HEK293 (cell line): ENCODE measurements around the gene PRSS8.
A peak's percentile ranks its signal among the peaks of the same experiment; 100 is the strongest.

Experiments used
- CTCF ChIA-PET: fragments of 350-600 bp; formaldehyde crosslinking; extraction: SDS; loops from one replicate; lab custom pipeline; 2021; ENCODE audit warnings: antibody characterized with exemption; lab: Yijun Ruan, JAX
- POLR2A ChIA-PET: fragments of 300-600 bp; formaldehyde crosslinking; extraction: SDS; loops from one replicate; lab custom pipeline; 2020; ENCODE audit warnings: antibody characterized with exemption, inconsistent platforms; lab: Yijun Ruan, JAX
- H3K27ac ChIP-seq: fragments of 200-500 bp; sonication (Bioruptor generic); 2 replicates; pipeline ENCODE4 v1.5.1; 2014; ENCODE audit warnings: low read depth, low read length, control low read depth, inconsistent platforms; ENCODE audit errors: extremely low read depth
- H3K36me3 ChIP-seq, 2 experiments: fragments of 200-500 bp in 1 of 2; sonication (Bioruptor generic) in 1 of 2; 1 replicate in 1 of 2; 2 replicates in 1 of 2; pipeline ENCODE4 v1.5.1; 2014 to 2017; ENCODE audit warnings: inconsistent platforms in 2 of 2, low read length in 2 of 2; ENCODE audit not compliant: control insufficient read depth in 2 of 2, insufficient read depth in 1 of 2
- H3K4me1 ChIP-seq: fragments of 200-500 bp; sonication (Bioruptor generic); 2 replicates; pipeline ENCODE4 v1.5.1; 2014; ENCODE audit warnings: mild to moderate bottlenecking, low read length, inconsistent platforms; ENCODE audit not compliant: control insufficient read depth, insufficient read depth
- H3K4me3 ChIP-seq: 2 replicates; pipeline ENCODE4 v1.5.1; 2011; ENCODE audit warnings: low read depth, mild to moderate bottlenecking, control low read depth, low read length, moderate library complexity
- H3K9me3 ChIP-seq: fragments of 200-500 bp; sonication (Bioruptor generic); 2 replicates; pipeline ENCODE4 v1.5.1; 2014; ENCODE audit warnings: low read depth, low read length, inconsistent platforms; ENCODE audit not compliant: control insufficient read depth, insufficient read depth
- BCL11B ChIP-seq: fragments of 450-650 bp; formaldehyde crosslinking; IDR thresholded peaks from 2 replicates; pipeline ENCODE4 v1.5.1; 2016; ENCODE audit warnings: low read depth, missing biosample characterization, missing genetic modification characterization
- EGR2 ChIP-seq: fragments of 450-650 bp; formaldehyde crosslinking; IDR thresholded peaks from 2 replicates; pipeline ENCODE4 v1.5.1; 2016; ENCODE audit warnings: low read depth, missing biosample characterization, missing genetic modification characterization
- HOXC10 ChIP-seq: sonication (generic); formaldehyde crosslinking; IDR thresholded peaks from 2 replicates; pipeline ENCODE4 v1.8.1; 2023; ENCODE audit warnings: mild to moderate bottlenecking, missing genetic modification reagents
- INSM2 ChIP-seq: fragments of 450-650 bp; formaldehyde crosslinking; IDR thresholded peaks from 2 replicates; pipeline ENCODE4 v1.5.1; 2016; ENCODE audit warnings: missing biosample characterization, missing genetic modification characterization
- KLF1 ChIP-seq: fragments of 450-650 bp; formaldehyde crosslinking; IDR thresholded peaks from 2 replicates; pipeline ENCODE4 v1.5.1; 2016; ENCODE audit warnings: missing biosample characterization, missing genetic modification characterization
- REPIN1 ChIP-seq: fragments of 450-650 bp; formaldehyde crosslinking; IDR thresholded peaks from 2 replicates; pipeline ENCODE4 v1.5.1; 2017; ENCODE audit warnings: missing biosample characterization, missing genetic modification characterization, low read depth
- SP7 ChIP-seq: fragments of 450-650 bp; formaldehyde crosslinking; IDR thresholded peaks from 2 replicates; pipeline ENCODE4 v1.5.1; 2016; ENCODE audit warnings: missing biosample characterization, missing genetic modification characterization
- ZBTB1 ChIP-seq: fragments of 450-650 bp; formaldehyde crosslinking; IDR thresholded peaks from 2 replicates; pipeline ENCODE4 v1.5.1; 2016; ENCODE audit warnings: missing biosample characterization, missing genetic modification characterization
- ZBTB10 ChIP-seq: fragments of 450-650 bp; formaldehyde crosslinking; IDR thresholded peaks from 2 replicates; pipeline ENCODE4 v1.5.1; 2016; ENCODE audit warnings: missing biosample characterization, missing genetic modification characterization
- ZBTB20 ChIP-seq: fragments of 450-650 bp; formaldehyde crosslinking; IDR thresholded peaks from 2 replicates; pipeline ENCODE4 v1.5.1; 2016; ENCODE audit warnings: missing biosample characterization, missing genetic modification characterization
- ZBTB26 ChIP-seq: fragments of 450-650 bp; formaldehyde crosslinking; optimal IDR thresholded peaks from 2 replicates; pipeline ENCODE3; 2016; ENCODE audit warnings: missing biosample characterization, mild to moderate bottlenecking, missing genetic modification characterization
- ZBTB7A ChIP-seq: fragments of 450-650 bp; formaldehyde crosslinking; IDR thresholded peaks from 2 replicates; pipeline ENCODE4 v1.5.1; 2016; ENCODE audit warnings: low read depth, missing biosample characterization, missing genetic modification characterization
- ZBTB8A ChIP-seq: fragments of 450-650 bp; formaldehyde crosslinking; IDR thresholded peaks from 2 replicates; pipeline ENCODE4 v1.5.1; 2016; ENCODE audit warnings: missing biosample characterization, missing genetic modification characterization
- ZFP69B ChIP-seq: fragments of 450-650 bp; formaldehyde crosslinking; IDR thresholded peaks from 2 replicates; pipeline ENCODE4 v1.5.1; 2016; ENCODE audit warnings: missing biosample characterization, missing genetic modification characterization
- ZNF114 ChIP-seq: fragments of 450-650 bp; formaldehyde crosslinking; IDR thresholded peaks from 2 replicates; pipeline ENCODE4 v1.5.0; 2017; ENCODE audit warnings: missing biosample characterization, missing genetic modification characterization
- ZNF19 ChIP-seq: fragments of 450-650 bp; formaldehyde crosslinking; IDR thresholded peaks from 2 replicates; pipeline ENCODE4; 2016; ENCODE audit warnings: missing biosample characterization, missing genetic modification characterization, low read depth
- ZNF248 ChIP-seq: fragments of 450-650 bp; formaldehyde crosslinking; IDR thresholded peaks from 2 replicates; pipeline ENCODE4 v1.5.1; 2017; ENCODE audit warnings: missing biosample characterization, missing genetic modification characterization
- ZNF266 ChIP-seq: fragments of 450-650 bp; formaldehyde crosslinking; IDR thresholded peaks from 2 replicates; pipeline ENCODE4 v1.5.1; 2016; ENCODE audit warnings: missing biosample characterization, missing genetic modification characterization, low read depth
- ZNF449 ChIP-seq: fragments of 450-650 bp; formaldehyde crosslinking; IDR thresholded peaks from 2 replicates; pipeline ENCODE4 v1.5.1; 2017; ENCODE audit warnings: missing biosample characterization, mild to moderate bottlenecking, missing genetic modification characterization, moderate library complexity
- ZNF510 ChIP-seq: fragments of 450-650 bp; formaldehyde crosslinking; IDR thresholded peaks from 2 replicates; pipeline ENCODE4 v1.5.1; 2018; ENCODE audit warnings: mild to moderate bottlenecking, missing genetic modification characterization, missing biosample characterization; ENCODE audit not compliant: insufficient replicate concordance
- ZNF610 ChIP-seq: fragments of 450-650 bp; formaldehyde crosslinking; IDR thresholded peaks from 2 replicates; pipeline ENCODE4 v1.5.1; 2016; ENCODE audit warnings: missing biosample characterization, missing genetic modification characterization, borderline replicate concordance
- ZNF629 ChIP-seq: fragments of 450-650 bp; formaldehyde crosslinking; IDR thresholded peaks from 2 replicates; pipeline ENCODE4 v1.5.1; 2017; ENCODE audit warnings: missing biosample characterization, missing genetic modification characterization
- ZNF660 ChIP-seq: fragments of 450-650 bp; IDR thresholded peaks from 2 replicates; pipeline ENCODE4 v1.5.1; 2018; ENCODE audit warnings: missing biosample characterization, mild to moderate bottlenecking, missing genetic modification characterization
- ZNF704 ChIP-seq: fragments of 450-650 bp; formaldehyde crosslinking; IDR thresholded peaks from 2 replicates; pipeline ENCODE4 v1.5.1; 2016; ENCODE audit warnings: missing biosample characterization, missing genetic modification characterization
- ZNF777 ChIP-seq: fragments of 450-650 bp; formaldehyde crosslinking; IDR thresholded peaks from 2 replicates; pipeline ENCODE4 v1.5.1; 2017; ENCODE audit warnings: missing biosample characterization, missing genetic modification characterization, borderline replicate concordance
- ZNF837 ChIP-seq: fragments of 450-650 bp; formaldehyde crosslinking; IDR thresholded peaks from 2 replicates; pipeline ENCODE4 v1.5.1; 2016; ENCODE audit warnings: missing biosample characterization, missing genetic modification characterization

PRSS8 gene

GRCh38 chr16:31134625-31135534 lies 647 bp downstream of the PRSS8 start (continued):
- TF ChIP-seq ZNF777 (tag by site-specific recombination) (no peak), ZNF837 (no peak), ZNF610 (tag by site-specific recombination) (no peak), ZNF114 (tag by site-specific recombination) (no peak), ZBTB1 (no peak)

- TF ChIP-seq ZBTB26 (tag by site-specific recombination) (no peak), ZNF510 (no peak), KLF1 (tag by site-specific recombination) (no peak), ZNF19 (tag by site-specific recombination) (no peak), EGR2 (tag by site-specific recombination) (no peak), ZNF837 (no peak), ZNF660 (tag by site-specific recombination) (no peak), ZNF449 (peak; percentile 82), ZNF266 (tag by site-specific recombination) (no peak), REPIN1 (tag by site-specific recombination) (no peak), ZNF629 (tag by site-specific recombination) (no peak), HOXC10 (CRISPR knock-in tag) (no peak), ZBTB8A (tag by site-specific recombination) (peak; percentile 38; the same call in 1 of the 2 replicates), ZBTB20 (tag by site-specific recombination) (no peak), SP7 (tag by site-specific recombination) (0 out of 2 replicates have a peak, but pooled peaks have one; percentile 10), ZBTB10 (no peak), ZBTB7A (tag by site-specific recombination) (no peak), ZNF704 (tag by site-specific recombination) (no peak), ZNF248 (no peak), ZFP69B (tag by site-specific recombination) (no peak), INSM2 (tag by site-specific recombination) (no peak), BCL11B (no peak)
- Histone ChIP-seq H3K27ac (no peak overlapping the region), H3K9me3 (no peaks in the 10 kb centered on the region), H3K36me3 (peaks cover 0 to 35% of the 10 kb centered on the region in 2 experiments; a peak in 1 of 3 replicates), H3K4me1 (peaks cover 11% of the 10 kb centered on the region; the same call in 1 of the 2 replicates), H3K4me3 (no peak overlapping the region)
- CTCF ChIA-PET: interaction anchor here (1.2 kb wide), 1 partner anchor 8 kb away, joined by 5 read pairs; no protein-coding TSS in a partner anchor
- POLR2A ChIA-PET: interaction anchor here (1.0 to 1.1 kb wide), 2 partner anchors 17 to 46 kb away, joined by 3 to 5 read pairs; partner anchors contain the start of gene KAT8
Measured at GRCh38 chr16:31134091-31134571, 1.4 kb downstream of the PRSS8 start.
